Stimulated activated CD8-positive, alpha-beta memory T cell treated with anti-CD3 and anti-CD28 coated beads, Interleukin-7, amount 100 ng/mL, for 48 hours (primary cell): ENCODE measurements around the gene CD101.
"Not testable (repeated sequence)": the region's sequence is repeated elsewhere in the genome, so short reads cannot be mapped to it uniquely, and the experiment has no call there.

Source experiments
- DNase-seq, 2 donors: peaks; one replicate each; pipeline ENCODE4 v3.0.0-alpha.2; 2020; ENCODE audit warnings: low read depth in 1 of 2; ENCODE audit errors: extremely low read depth in 1 of 2

The CD101 gene, protein sequence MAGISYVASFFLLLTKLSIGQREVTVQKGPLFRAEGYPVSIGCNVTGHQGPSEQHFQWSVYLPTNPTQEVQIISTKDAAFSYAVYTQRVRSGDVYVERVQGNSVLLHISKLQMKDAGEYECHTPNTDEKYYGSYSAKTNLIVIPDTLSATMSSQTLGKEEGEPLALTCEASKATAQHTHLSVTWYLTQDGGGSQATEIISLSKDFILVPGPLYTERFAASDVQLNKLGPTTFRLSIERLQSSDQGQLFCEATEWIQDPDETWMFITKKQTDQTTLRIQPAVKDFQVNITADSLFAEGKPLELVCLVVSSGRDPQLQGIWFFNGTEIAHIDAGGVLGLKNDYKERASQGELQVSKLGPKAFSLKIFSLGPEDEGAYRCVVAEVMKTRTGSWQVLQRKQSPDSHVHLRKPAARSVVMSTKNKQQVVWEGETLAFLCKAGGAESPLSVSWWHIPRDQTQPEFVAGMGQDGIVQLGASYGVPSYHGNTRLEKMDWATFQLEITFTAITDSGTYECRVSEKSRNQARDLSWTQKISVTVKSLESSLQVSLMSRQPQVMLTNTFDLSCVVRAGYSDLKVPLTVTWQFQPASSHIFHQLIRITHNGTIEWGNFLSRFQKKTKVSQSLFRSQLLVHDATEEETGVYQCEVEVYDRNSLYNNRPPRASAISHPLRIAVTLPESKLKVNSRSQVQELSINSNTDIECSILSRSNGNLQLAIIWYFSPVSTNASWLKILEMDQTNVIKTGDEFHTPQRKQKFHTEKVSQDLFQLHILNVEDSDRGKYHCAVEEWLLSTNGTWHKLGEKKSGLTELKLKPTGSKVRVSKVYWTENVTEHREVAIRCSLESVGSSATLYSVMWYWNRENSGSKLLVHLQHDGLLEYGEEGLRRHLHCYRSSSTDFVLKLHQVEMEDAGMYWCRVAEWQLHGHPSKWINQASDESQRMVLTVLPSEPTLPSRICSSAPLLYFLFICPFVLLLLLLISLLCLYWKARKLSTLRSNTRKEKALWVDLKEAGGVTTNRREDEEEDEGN

DNA sequence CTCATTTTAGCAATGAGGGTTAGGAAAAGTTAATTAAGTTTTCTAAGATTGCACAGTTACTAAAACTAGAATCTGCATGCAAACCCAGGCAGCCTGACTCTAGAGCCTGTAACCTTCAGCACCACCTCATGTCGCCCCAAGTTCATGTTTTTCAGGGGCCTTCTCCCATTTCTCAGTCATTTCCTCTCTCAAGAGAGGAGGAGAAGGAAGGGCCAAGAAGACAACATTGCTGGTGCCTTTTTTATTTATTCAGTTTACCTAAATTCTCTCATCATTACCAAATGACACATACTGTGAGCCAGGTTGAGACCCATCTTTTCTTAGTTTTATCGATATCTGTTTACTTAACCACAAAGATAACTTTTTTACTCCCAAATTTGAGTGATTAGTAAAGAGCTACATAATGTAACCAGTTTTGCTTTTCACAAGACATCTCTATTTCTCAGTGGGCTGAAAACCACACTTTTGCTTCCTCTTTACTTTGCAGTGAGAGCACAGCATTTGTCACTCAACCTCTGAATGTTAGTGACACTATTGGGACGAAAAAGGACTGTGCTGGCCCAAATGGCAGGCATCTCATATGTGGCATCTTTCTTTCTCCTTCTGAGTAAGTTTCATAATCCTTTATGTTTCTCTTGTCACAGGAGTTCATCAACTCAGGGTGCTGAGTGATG is at the start of gene CD101:
TSS of gene CD101 (plus strand) at position 507 of the 674 bp plus-strand sequence. CDS start at position 565, 58 bp downstream.
- no peak for DNase-seq

DNA sequence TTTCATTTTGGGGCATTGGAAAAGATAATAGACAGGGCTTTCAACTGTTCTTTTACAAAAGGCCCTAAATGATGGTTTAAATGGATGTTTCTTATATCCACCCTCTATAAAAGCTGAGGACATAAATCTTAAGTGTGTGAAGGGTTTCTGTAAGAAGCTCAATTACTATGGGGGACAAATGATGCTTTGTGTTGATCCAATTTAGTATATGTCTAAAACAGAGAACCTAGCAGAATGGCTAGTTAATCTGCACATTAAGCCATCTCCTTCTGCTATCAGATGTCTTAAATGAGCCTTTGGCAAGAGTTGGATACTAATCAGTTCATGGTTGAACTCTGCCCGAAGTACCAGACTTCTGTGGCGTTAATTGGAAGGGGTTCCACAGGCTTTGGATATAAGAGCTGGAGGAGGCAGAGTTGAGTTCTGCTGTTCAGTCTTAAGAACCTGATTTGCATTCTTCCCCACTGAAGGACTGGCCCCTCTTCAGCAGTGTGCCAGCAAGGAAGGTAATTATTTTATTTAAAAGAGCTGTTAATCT is 48.8 kb upstream of the CD101 start:
- DNase-seq: no peak

DNA sequence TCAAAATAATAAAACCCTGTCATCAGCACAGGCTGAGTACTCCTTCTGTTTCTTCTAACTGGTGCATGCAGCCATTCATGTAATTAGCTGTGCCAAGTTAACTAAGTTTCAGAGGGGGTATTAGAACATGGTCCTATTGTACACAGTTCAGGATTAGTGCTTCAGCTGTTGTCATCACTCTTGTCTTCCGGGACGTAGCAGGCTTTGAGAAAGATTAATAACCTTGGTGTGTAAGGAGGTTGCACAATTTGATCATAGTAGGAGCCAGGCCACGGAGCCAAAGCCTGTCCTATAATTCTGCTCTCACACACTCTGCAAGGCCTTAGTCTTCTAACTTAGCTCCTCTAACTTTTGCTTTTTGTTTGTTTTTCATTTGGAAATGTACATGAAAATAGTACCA is 47.1 kb upstream of the CD101 start:
- no peak for DNase-seq

DNA sequence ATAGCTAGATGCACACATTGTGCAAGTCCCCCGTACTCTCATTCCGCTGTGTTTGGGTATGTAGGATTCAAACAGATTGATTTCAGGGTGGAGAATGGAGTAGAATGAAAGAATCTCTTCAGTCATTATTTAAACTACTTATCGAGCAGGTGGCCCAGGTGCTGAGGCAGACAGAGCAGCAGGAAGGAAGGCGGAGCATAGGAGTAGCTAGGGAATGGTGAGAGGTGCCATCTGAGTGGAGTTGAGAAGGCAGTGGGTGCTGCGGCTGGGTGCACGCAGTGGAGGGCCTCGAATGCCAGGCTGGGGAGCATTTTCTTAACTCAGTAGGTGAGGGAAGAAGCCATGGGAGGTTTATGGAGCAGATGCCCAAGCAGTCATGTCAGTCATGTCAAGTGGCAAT is 45.2 kb upstream of the CD101 start:
- no peak for DNase-seq

DNA sequence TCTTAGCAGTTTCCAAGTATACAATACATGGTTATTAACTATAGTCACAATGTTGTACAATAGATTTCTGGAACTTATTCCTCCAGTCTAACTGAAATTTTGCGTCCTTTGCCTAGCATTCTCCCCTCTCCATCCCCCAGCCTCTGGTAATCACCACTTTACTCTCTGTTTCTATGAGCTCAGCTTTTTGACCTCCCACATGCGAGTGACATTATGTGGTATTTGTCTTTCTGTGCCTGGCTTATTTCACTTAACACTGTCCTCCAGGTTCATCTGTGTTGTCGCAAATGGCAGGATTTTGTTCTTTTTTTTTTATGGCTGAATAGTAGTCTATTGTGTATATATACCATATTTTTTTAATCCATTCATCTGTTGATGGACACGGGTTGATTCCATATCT is 43.9 kb upstream of the CD101 start:
- DNase-seq: no peak

DNA sequence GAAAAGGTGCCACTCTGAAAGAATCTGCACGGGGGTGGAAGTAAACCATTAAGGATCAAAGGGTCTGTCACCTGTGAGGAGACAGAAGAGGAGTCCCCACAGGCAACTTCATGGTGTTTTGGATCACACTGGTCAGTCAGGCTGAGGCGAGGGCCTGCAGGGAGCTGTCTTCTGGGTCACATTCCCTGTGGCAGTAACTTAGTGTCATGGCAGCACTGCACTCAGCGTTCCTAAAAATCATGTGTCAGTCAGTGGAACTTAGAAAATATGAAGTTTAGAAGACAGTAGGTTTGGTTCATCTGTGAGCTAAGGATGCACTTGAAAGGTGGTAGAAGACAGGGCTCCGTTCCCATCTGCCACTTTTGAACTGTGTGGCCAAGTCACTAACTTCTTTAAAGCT is 43.5 kb upstream of the CD101 start:
- no peak for DNase-seq

DNA sequence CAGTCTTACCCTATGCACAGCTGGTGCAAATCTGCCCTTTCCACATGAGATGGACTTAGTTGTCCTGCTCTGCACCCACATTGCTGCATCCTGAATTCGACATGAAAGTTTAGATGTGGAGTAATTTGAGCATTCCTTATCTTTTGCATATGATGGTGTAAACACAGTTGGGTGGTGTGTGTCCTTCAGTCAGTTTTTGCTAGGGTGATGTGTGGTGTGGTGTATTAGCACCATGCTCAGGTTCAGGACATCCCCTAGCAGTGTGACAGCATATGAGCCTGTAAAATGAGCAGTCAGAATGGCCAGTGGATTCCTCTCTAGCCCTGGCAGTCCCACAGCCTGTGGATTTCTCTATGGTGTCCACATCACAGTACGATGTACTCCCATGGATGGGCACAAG is 42.6 kb upstream of the CD101 start:
- no peak for DNase-seq

DNA sequence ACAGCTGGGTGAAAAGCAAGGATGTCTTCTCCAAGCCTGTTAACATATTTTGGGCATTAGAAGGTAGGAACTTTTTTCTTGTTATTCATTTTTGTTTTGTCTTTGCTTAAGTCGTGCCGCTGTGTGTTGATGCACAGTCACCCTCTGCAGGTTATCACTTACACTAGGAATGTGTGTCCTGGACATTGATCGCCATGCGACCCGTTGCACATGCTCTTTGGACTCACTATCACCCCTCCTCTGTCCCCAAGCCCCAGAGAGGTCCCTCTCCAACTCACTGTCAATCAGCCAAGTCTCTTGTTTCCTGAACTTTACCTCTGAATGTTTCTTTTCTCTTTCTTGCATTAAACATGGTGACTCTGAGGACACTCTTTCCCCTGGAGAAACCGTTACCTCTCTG is 40.0 kb upstream of the CD101 start:
- no peak for DNase-seq

DNA sequence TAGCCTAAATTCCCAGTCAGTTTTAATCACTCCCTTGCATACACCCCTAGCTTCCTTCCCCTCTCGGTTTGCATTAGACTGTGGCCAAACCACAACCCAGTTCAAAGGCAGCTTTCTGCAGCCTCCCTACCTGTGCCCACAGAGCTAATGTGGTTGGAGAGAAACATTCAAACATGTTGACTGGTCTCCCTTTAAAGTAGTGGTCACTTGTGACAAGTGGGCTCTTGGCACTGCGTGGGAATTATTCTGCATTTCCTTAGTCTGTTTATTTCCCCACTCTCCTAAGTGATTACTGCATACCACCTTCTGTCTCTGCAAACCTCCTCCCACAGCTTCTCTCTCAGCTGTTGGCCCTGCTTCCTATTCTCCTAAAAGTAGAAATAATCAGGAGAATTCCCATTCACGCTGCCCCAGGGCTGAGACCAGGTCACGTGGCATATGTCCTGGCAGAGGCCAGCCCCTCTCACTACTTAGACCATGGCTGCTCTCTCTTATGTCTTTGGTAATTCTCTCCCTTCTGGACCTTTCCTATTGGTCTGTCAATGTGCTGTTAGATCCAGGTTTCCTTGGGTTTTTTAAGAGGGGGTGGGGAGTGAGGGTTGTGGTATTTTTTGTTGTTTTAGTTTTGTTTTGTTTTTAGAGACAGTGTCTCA is 38.4 kb upstream of the CD101 start:
- DNase-seq: no peak

DNA sequence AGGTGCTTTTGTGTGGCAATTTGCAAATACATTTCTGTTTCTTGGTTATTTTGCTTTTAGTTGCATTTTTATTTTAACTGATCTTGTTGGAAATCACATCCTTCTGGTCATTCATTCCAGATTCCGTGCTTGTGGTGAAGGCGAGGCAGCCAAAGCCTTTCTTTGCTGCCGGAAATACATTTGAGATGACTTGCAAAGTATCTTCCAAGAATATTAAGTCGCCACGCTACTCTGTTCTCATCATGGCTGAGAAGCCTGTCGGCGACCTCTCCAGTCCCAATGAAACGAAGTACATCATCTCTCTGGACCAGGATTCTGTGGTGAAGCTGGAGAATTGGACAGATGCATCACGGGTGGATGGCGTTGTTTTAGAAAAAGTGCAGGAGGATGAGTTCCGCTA is 34.8 kb upstream of the CD101 start:
- DNase-seq: no peak

DNA sequence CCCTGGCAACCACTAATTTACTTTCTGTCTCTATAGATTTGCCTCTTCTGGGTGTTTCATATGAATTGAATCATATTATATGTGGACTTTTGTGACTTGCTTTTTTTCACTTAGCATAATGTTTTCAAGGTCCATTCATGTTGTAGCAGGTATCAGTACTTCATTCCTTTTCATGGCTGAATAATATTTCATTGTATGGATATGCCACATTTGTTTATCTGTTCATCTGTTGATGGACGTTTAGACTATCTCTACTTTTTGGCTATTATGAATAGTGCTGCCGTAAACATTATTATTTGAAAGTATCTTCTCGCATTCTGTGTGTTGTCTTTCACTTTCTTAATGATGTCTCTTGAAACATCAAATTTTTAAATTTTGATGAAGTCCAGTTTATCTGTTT is 32.8 kb upstream of the CD101 start:
- no peak for DNase-seq

DNA sequence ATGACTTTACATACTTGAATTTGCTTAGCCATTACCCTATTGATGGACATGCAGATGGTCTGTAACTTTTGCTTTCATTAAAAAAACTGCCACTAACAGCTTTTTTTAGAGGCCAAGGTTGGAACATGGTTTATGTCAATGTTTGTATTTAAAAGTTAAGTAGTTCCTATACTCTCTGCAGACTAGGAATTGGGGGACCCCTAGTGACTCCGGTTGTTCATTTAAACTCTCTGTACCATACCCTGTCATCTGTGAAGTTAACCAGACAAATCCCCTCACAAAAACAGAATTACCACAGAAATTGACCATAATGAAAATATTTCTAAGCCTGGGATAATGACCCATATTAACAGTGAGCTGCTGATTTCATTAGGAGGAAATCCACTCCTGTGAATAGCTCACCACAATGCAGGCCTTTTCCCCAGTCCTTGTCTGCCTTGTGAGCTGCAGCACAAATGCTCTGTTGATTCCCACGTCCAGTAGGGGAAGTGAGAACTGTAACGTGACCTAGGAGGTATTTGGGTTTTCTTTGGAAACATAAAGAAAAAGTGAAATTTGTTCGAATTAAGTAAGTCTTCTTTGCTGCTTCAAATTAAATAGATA is 30.2 kb upstream of the CD101 start:
- no peak for DNase-seq

DNA sequence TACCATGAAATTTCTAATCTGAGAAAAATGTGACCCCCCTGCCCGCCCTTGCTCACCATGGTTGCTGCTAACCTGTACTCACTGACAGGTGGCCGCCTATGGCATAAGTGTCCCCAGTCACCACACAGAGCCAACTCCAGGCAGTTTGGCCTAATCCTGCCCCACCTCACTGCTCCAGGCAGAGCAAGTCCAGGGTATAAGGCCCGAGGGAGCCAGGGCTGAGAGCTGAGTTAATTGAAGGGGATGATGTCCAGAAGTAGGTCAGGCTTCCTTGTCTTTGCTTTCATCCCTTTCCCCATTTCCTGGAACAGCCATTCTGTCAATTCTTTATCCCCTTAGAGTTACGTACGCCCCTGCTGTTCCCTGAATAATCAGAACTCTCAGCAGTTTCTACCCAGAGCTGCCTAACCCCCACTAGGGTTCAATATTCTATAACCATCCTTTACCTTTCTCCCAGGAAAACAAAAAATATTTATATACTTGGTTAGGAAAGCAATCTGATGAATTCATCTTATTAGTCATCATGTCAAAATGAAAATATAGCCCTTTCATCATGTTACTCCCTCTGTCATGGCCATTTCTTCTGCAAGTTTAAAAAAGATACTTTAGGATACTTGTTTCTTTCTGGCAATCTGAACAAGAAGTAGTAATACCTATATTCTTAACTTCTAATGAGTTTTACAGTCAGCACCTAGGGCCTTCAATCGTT is 29.4 kb upstream of the CD101 start:
- no peak for DNase-seq

DNA sequence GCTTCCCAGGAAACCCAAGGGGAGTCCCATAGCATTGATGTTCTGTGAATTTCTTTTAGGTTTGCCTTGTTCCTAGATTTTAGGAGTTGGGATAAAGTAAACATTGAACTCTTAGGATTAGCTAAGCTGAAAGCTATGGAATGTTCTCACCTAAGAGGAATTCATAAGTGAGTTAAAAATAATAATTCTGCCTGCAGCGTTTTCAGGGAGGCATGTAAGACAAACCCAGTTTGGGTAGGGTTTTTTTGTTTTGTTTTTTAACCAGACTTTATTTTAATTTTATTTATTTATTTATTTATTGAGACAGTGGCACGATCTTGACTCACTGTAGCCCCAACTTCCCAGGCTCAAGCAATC is 28.9 kb upstream of the CD101 start:
- DNase-seq: no peak

DNA sequence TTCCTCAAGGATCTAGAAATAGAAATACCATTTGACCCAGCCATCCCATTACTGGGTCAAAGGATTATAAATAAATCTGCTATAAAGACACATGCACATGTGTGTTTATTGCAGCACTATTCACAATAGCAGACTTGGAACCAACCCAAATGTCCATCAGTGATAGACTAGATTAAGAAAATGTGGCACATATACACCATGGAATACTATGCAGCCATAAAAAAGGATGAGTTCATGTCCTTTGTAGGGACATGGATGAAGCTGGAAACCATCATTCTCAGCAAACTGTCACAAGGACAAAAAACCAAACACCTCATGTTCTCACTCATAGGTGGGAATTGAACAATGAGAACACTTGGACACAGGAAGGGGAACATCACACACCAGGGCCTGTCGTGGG is 21.3 kb upstream of the CD101 start:
- DNase-seq: not testable (repeated sequence)

DNA sequence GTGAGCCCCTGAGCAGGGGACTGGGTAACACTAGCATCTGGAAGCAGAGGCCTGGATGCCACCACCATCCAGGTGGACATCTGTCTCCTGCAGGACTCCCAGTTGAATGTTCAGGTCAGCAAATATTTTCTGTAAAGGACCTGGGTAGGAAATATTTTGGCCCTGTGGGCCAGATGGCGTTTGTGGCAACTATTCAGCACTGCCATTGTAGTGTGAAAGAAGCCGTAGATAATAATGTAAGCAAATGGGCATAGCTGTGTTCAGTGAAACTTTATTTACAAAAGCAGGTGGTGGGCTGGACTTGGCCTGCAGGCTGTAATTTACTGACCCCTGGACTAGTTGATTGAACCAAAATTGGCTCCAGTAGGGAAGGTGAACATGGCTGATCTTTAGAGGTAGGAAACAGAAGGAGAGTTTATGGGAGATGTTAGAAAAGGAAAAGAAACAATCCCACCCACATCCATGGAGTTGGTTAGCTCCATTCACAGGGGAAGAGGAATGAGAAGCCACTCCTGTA is 20.0 kb upstream of the CD101 start:
- no peak for DNase-seq

DNA sequence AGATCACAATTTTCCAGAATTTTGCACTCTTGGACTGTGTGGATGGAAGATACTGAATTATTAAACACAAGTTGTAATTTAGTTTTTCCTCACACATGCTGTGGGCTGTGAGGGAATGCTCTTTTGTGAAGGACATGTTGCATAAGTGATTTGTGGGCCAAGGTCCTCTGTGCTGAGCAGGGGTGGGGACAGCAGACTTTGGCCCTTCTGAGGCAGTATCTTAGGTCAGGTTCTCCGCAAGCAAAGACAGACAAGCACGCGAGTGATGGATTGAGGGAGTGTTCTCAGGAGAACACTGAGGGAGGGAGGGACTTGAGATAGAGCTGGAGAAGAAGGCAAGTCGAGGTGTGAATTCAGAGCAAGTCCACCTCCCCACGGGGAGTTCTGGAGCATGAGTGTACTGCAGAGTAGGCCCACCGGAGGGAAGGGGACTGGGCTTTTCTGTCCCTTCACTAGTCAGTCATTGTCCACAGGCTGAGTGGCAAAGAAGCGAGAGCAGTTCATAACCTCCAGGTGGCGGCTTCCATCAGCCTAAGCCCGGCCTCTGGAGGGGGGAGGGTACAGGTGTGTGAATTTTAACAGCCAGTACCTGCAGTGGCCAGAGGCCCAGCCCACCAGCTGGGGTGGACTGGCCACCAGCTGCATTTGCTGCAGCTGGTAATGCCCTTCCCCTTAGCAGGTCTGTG is 19.1 kb upstream of the CD101 start:
- no peak for DNase-seq

DNA sequence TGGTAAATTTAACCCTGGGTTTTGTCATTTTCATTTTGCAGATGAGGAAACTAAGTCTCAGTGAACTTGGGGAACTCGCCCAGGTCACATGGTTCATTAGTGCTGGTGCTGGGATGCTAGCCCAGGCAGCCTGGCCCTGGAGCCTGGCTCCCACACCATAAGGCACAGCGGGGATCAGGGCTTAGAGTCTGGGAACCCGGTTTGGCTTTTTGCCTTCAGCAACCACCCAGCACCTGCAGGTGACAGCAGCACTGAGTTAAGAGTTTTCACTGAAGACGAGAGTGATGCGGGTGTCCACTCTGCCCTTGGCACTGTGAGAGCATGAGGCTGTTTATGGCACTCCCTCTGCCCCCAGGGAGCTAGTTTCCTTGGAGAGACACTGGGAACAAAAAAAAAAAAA is 18.4 kb upstream of the CD101 start:
- DNase-seq: no peak

DNA sequence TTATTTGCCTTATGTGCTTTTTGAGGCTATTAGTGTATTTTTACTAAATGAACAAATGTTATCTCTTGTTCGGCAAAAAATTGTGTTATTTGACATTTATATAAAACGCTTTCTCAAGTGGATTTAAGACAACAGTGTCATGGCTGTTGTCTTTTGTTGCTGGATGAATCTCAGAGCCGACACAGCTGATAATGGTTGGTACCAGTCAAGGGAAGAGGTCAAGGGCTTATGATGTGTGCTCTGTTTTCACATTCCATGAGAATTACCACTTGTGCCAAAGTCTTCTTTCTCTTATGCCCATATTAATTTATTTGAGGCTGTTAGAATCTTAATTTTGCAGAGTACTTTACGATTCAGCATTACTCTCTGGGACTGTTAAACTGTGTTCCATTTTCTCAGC is 17.9 kb upstream of the CD101 start:
- DNase-seq: no peak
